ENCODE data around the gene RASSF4. TPM values are rescaled to one million over a fixed set of nuclear protein-coding genes. Genes with fewer than 3 reads are reported as not detected.

Gene RASSF4
- polyA plus RNA-seq, 1 experiment: 11.2 TPM

DNA sequence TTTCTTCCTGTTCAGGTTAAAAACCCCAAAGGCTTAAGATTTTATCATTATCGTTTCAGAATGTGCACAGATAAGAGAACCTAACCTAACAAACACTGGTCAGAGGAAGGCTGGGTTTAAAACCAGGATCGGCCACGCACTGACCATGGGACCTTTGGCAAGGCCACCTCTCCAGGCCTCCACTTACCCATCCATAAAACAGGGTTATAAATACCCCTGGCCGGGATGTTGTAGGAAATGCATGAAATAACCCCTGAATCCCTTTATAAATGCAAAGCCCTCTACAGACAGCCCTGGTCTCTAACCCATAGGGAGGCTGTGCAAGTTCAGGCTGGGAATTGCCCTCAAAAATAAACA lies 18.6 kb downstream of the RASSF4 start:
- Histone ChIP-seq H3K9me3 (ENCODE audit: control insufficient read depth, insufficient read depth, low read length) (peaks cover 6% of the 10 kb centered on the region; the same call in 1 of the 2 replicates), H3K27ac (ENCODE audit: low read depth, low read length) (peak overlapping the region; percentile 68), H3K4me3 (ENCODE audit: low read depth, low read length) (peak overlapping the region; percentile 76), H3K27me3 (ENCODE audit: control insufficient read depth, insufficient read depth, low read length) (no peaks in the 10 kb centered on the region)
- POLR2A ChIA-PET: interaction anchor here (0.8 to 1.3 kb wide), 6 partner anchors 10 to 43 kb away, joined by 3 to 7 read pairs (median 3); no protein-coding TSS in a partner anchor
- no peak for DNase-seq (ENCODE audit: low read depth, low spot score)
- TF ChIP-seq, protein P1, sequence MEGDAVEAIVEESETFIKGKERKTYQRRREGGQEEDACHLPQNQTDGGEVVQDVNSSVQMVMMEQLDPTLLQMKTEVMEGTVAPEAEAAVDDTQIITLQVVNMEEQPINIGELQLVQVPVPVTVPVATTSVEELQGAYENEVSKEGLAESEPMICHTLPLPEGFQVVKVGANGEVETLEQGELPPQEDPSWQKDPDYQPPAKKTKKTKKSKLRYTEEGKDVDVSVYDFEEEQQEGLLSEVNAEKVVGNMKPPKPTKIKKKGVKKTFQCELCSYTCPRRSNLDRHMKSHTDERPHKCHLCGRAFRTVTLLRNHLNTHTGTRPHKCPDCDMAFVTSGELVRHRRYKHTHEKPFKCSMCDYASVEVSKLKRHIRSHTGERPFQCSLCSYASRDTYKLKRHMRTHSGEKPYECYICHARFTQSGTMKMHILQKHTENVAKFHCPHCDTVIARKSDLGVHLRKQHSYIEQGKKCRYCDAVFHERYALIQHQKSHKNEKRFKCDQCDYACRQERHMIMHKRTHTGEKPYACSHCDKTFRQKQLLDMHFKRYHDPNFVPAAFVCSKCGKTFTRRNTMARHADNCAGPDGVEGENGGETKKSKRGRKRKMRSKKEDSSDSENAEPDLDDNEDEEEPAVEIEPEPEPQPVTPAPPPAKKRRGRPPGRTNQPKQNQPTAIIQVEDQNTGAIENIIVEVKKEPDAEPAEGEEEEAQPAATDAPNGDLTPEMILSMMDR (IDR thresholded peaks at IDR 0.05; ENCODE audit: low read depth, low read length): no peak
- CTCF ChIA-PET: interaction anchor here (0.6 to 1.3 kb wide), 3 partner anchors 10 to 45 kb away, joined by 3 to 7 read pairs (median 4); no protein-coding TSS in a partner anchor

DNA sequence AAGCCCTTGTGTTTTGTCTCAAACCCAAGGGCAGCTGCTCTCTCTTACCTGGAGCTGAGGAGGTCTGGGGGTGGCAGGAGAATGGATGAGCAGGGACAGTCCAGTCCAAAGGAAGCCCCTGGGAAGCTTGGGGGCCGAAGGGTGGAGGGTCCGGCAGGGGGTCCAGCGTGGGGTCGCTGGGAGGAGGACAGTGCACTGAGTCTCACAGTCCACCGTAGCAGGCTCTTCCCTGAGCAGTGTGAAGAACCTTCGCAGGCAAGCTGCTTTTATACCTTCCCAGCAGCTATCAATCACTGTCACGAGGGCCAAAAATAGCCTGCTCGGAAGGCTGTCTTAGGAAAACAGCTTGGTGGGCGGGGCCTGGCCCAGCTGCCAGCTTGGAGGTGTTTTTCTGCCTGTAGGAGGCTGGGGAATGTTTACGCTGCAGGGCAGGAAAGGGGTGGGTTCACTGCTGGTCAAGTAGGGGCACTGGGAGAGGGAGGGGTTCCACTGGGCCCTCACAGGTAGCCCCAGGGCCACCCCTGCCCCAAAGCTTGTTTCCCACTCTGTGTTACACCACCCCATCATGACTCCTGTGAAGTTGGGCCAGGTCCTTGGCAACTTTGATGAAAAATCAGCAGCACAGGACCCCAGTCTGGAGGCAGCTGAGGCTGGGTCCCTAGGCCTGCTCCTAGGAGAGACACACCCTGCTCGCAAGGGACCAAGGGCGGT lies 19.1 kb downstream of the RASSF4 start, which contains the start of gene DEPP1:
Gene DEPP1, minus strand, starts transcription at position 240 of the 711 bp plus-strand sequence. CDS start 779 bp downstream, outside the sequence.
- DNase-seq (ENCODE audit: low read depth, low spot score): peak; percentile 90
- Histone ChIP-seq H3K27me3 (ENCODE audit: control insufficient read depth, insufficient read depth, low read length) (no peaks in the 10 kb centered on the region), H3K9me3 (ENCODE audit: control insufficient read depth, insufficient read depth, low read length) (peaks cover 6% of the 10 kb centered on the region; the same call in 1 of the 2 replicates), H3K27ac (ENCODE audit: low read depth, low read length) (peak within 1 kb of the TSS; percentile 68), H3K4me3 (ENCODE audit: low read depth, low read length) (peak within 1 kb of the TSS; percentile 76)
- TF ChIP-seq, protein P1 (IDR thresholded peaks at IDR 0.05; ENCODE audit: low read depth, low read length): peak; percentile 29; the same call in 1 of the 2 replicates
- POLR2A ChIA-PET: interaction anchor here (0.8 to 1.3 kb wide), 6 partner anchors 11 to 44 kb away, joined by 3 to 7 read pairs (median 3); no protein-coding TSS in a partner anchor
- CTCF ChIA-PET: interaction anchor here (0.6 to 1.6 kb wide), 4 partner anchors 11 to 46 kb away, joined by 3 to 7 read pairs (median 4); no protein-coding TSS in a partner anchor

- H3K4me3 ChIP-seq (ENCODE audit: low read depth, low read length): no peak overlapping the region
- H3K9me3 ChIP-seq (ENCODE audit: control insufficient read depth, insufficient read depth, low read length): peaks cover 6% of the 10 kb centered on the region; the same call in 1 of the 2 replicates
- peak overlapping the region; percentile 83 for H3K27ac ChIP-seq (ENCODE audit: low read depth, low read length)
- ChIA-PET CTCF (interaction anchor here (1.1 to 1.6 kb wide), 2 partner anchors 12 to 46 kb away, joined by 3 to 5 read pairs; no protein-coding TSS in a partner anchor), POLR2A (interaction anchor here (0.8 to 1.3 kb wide), 5 partner anchors 12 to 44 kb away, joined by 3 to 7 read pairs (median 3); no protein-coding TSS in a partner anchor)
- no peak for DNase-seq (ENCODE audit: low read depth, low spot score)
- H3K27me3 ChIP-seq (ENCODE audit: control insufficient read depth, insufficient read depth, low read length): no peaks in the 10 kb centered on the region
- TF ChIP-seq, protein P1 (IDR thresholded peaks at IDR 0.05; ENCODE audit: low read depth, low read length): no peak
Measured at GRCh38 chr10:44979281-44980191, 19.9 kb downstream of the RASSF4 start.

DNA sequence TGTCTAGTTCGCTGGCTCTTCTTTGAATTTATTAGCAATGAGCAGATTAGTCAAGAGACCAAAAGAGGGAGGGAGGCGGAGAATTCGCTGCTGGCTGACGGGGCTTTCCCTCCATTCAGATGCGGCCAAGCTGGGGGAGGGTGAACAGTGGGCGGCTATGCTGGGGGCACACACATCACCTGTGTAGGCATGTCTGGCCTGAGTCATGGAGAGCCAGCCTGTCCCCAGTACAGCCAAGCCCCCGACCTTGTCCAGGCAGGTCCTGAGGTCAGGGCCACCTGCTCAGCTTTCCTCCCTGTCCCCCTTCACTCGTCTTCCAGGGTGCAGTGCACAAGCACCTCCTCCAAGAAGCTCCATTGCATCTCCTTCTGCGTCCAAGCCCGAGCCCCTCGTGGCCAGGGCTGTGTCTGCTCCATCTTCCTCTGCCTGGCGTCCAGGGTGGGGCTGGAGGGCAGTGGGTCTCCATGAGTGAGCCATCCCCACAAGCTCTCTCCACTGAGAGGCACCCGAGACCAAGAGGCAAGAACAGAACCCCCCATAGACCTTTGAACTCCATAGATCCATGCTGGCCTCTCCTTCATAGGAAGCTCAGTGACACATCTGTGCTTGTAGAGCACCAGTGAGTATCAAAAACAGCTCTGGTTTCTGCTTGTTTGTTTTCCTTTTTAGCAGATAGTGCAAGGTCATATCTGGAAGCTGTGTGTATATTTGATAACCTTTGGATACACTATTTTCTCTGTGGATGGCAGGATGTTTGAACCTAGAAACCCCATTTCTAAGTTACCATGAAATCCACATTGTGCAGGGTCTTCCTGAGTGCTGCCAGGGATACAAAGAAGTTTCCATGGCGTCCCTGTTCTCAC lies 20.9 kb downstream of the RASSF4 start:
- CTCF ChIA-PET: interaction anchor here (0.8 to 1.6 kb wide), 2 partner anchors 14 to 47 kb away, joined by 3 read pairs; no protein-coding TSS in a partner anchor
- Histone ChIP-seq H3K9me3 (ENCODE audit: control insufficient read depth, insufficient read depth, low read length) (peaks cover 6% of the 10 kb centered on the region; the same call in 1 of the 2 replicates), H3K27me3 (ENCODE audit: control insufficient read depth, insufficient read depth, low read length) (no peaks in the 10 kb centered on the region), H3K4me3 (ENCODE audit: low read depth, low read length) (no peak overlapping the region), H3K27ac (ENCODE audit: low read depth, low read length) (peak overlapping the region; percentile 83)
- POLR2A ChIA-PET: interaction anchor here (0.6 to 1.7 kb wide), 5 partner anchors 14 to 28 kb away, joined by 3 to 10 read pairs (median 4); partner anchors contain the start of gene ZNF22
- DNase-seq (ENCODE audit: low read depth, low spot score): no peak
- TF ChIP-seq, protein P1 (IDR thresholded peaks at IDR 0.05; ENCODE audit: low read depth, low read length): no peak
